Measurements from ENCODE around the gene CTNNBIP1.

DNA sequence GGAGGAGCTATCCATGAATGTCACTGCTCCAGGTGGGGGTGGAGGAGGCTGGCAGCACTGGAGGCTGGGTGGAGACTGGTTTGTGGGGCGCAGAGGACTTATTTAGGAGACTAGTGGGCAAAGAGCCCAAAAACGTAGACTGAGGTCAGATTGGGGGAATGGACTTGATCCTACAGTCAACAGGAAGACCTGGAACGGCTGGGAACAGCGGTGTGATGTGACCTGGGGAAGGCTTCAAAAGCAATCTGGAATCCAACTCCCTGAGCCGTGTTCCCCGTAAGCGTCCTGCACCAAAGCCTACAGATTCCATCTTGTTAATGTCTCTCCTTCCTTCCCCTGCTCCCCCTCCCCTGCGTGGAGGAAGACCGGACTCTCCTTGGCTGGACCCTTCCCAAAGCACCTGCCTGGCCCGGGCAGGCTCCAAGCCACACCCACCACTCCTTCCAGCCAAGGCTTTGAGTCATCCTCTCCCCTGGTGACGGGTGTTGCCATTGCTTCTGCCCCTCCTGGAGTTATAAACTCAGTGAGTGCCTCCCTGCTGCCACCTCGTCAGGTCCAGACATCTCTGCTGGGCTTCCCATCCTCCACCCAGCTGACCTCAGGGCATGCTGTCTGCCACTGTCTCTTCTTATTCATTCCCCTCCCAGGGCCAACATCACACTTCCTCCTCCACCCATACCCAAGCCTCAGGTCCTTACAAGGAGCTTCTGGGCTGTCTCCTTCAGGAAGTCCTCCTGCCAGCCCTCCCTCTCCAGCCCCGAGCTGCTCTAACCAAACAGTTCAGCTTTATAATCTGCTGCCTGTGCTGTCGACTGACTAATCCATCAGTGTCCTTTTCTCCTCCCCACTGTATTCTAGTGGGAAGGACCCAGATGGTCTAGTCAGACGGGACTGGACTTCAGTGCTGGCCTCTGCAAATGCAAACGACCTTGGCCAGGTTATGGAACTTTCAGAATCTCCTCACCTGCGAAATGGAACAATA lies 84.7 kb downstream of the CTNNBIP1 start:
- TF ChIP-seq, protein P1, sequence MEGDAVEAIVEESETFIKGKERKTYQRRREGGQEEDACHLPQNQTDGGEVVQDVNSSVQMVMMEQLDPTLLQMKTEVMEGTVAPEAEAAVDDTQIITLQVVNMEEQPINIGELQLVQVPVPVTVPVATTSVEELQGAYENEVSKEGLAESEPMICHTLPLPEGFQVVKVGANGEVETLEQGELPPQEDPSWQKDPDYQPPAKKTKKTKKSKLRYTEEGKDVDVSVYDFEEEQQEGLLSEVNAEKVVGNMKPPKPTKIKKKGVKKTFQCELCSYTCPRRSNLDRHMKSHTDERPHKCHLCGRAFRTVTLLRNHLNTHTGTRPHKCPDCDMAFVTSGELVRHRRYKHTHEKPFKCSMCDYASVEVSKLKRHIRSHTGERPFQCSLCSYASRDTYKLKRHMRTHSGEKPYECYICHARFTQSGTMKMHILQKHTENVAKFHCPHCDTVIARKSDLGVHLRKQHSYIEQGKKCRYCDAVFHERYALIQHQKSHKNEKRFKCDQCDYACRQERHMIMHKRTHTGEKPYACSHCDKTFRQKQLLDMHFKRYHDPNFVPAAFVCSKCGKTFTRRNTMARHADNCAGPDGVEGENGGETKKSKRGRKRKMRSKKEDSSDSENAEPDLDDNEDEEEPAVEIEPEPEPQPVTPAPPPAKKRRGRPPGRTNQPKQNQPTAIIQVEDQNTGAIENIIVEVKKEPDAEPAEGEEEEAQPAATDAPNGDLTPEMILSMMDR (IDR thresholded peaks at IDR 0.05) = no peak
- TF ChIP-seq EZH2 (IDR thresholded peaks at IDR 0.05; ENCODE audit: borderline replicate concordance, insufficient read depth, low read depth, low read length, poor library complexity, severe bottlenecking) = no peak
